Natural killer cell treated with Interleukin-12 subunit alpha and Interleukin-12 subunit beta and Interleukin-15 and Interleukin-18, amount 100 ng/mL, for 72 hours (primary cell): ENCODE results near the gene ETFA. TPM values are rescaled to one million over a fixed set of nuclear protein-coding genes. Genes with fewer than 3 reads are reported as not detected.
A peak's percentile ranks its signal among the peaks of the same experiment; 100 is the strongest.

Experiments used
- ATAC-seq, 2 donors: fragments of 150-1000 bp; cut with Tn5 transposase in 1 of 2; sonication (Bioruptor Pico), chemical (Tn5 transposase) in 1 of 2; 2 replicates each; pipeline ENCODE4 v1.10.0; 2021
- DNase-seq: peaks from one replicate; pipeline ENCODE4 v3.0.0; 2022; ENCODE audit warnings: low spot score
- H3K27ac Mint-ChIP-seq, 2 donors: 1 replicate in 1 of 2; 2 replicates in 1 of 2; pipeline ENCODE4 v1.8.0; 2022; ENCODE audit warnings: mixed read lengths in 2 of 2, mild to moderate bottlenecking in 1 of 2, moderate library complexity in 1 of 2
- H3K27me3 Mint-ChIP-seq, 2 donors: 1 replicate in 1 of 2; 2 replicates in 1 of 2; pipeline ENCODE4 v1.8.0; 2022; ENCODE audit warnings: mixed read lengths in 2 of 2
- H3K36me3 Mint-ChIP-seq: one replicate; pipeline ENCODE4 v1.8.0; 2022; ENCODE audit warnings: mixed read lengths
- H3K4me1 Mint-ChIP-seq, 2 donors: 1 replicate in 1 of 2; 2 replicates in 1 of 2; pipeline ENCODE4 v1.8.0; 2022; ENCODE audit warnings: low read depth in 2 of 2, mixed read lengths in 2 of 2, mild to moderate bottlenecking in 1 of 2
- H3K4me3 Mint-ChIP-seq: one replicate; pipeline ENCODE4 v1.8.0; 2022; ENCODE audit warnings: mixed read lengths
- H3K9me3 Mint-ChIP-seq: 2 replicates; pipeline ENCODE4 v1.8.0; 2022; ENCODE audit warnings: mixed read lengths
- total RNA-seq, 2 donors: library from RNA; stranded (reverse); gene quantifications; one replicate each; pipeline ENCODE4 v1.2.3, GENCODE V29; 2022

Gene ETFA
- total RNA-seq, 2 donors from 2014 or later: 120 to 160 TPM

GRCh38 chr15:76337059-76337695 lies 25.9 kb upstream of the ETFA start:
- DNase-seq: no peak
- H3K36me3 Mint-ChIP-seq: peaks cover 9% of the 10 kb centered on the region

GRCh38 chr15:76336254-76337058 lies 25.2 kb upstream of the ETFA start, which contains the start of gene ISL2:
TSS of gene ISL2 (plus strand) at chr15:76336773. CDS start at chr15:76336884, 111 bp downstream.
- Mint-ChIP-seq H3K27ac (peak within 1 kb of the TSS; percentile 20 to 73), H3K9me3 (no peaks in the 10 kb centered on the region), H3K4me3 (peak within 1 kb of the TSS; percentile 93), H3K27me3 (peaks cover 47 to 56% of the 10 kb centered on the region in 2 donors), H3K36me3 (peaks cover 9% of the 10 kb centered on the region), H3K4me1 (peaks cover 45 to 48% of the 10 kb centered on the region in 2 donors)
- DNase-seq (peak; percentile 83), ATAC-seq (peak; percentile 79 to 85)

More at GRCh38 chr15:76337059-76337695, 25.9 kb upstream of the ETFA start:
- peak overlapping the region; percentile 93 for H3K4me3 Mint-ChIP-seq
- no peak for ATAC-seq
- H3K27ac Mint-ChIP-seq: peak overlapping the region; percentile 20 to 73
- H3K4me1 Mint-ChIP-seq: peaks cover 51 to 53% of the 10 kb centered on the region in 2 donors
- H3K27me3 Mint-ChIP-seq: peaks cover 54 to 61% of the 10 kb centered on the region in 2 donors
- no peaks in the 10 kb centered on the region for H3K9me3 Mint-ChIP-seq

GRCh38 chr15:76335307-76336253 lies 24.3 kb upstream of the ETFA start:
- H3K27me3 Mint-ChIP-seq: peaks cover 47 to 56% of the 10 kb centered on the region in 2 donors
- H3K4me1 Mint-ChIP-seq: peaks cover 41 to 47% of the 10 kb centered on the region in 2 donors
- ATAC-seq: no peak
- peak overlapping the region in 1 of 2 donors; percentile 34 for H3K27ac Mint-ChIP-seq
- peaks cover 9% of the 10 kb centered on the region for H3K36me3 Mint-ChIP-seq
- no peaks in the 10 kb centered on the region for H3K9me3 Mint-ChIP-seq
- DNase-seq: no peak
- H3K4me3 Mint-ChIP-seq: peak overlapping the region; percentile 93

- Mint-ChIP-seq H3K27me3 (peaks cover 55 to 57% of the 10 kb centered on the region in 2 donors), H3K27ac (no peak overlapping the region), H3K9me3 (no peaks in the 10 kb centered on the region), H3K36me3 (peaks cover 9% of the 10 kb centered on the region), H3K4me3 (peak overlapping the region; percentile 93), H3K4me1 (peaks cover 34 to 39% of the 10 kb centered on the region in 2 donors)
- no peak for ATAC-seq
- no peak for DNase-seq
Observed at GRCh38 chr15:76334438-76335306, 23.4 kb upstream of the ETFA start.

- peaks cover 57 to 59% of the 10 kb centered on the region in 2 donors for H3K27me3 Mint-ChIP-seq
- H3K4me1 Mint-ChIP-seq: peaks cover 30 to 33% of the 10 kb centered on the region in 2 donors
- H3K36me3 Mint-ChIP-seq: peaks cover 9% of the 10 kb centered on the region
- no peak overlapping the region for H3K27ac Mint-ChIP-seq
- ATAC-seq (no peak), DNase-seq (no peak)
- H3K4me3 Mint-ChIP-seq: peak overlapping the region; percentile 28
- no peaks in the 10 kb centered on the region for H3K9me3 Mint-ChIP-seq
Observed at GRCh38 chr15:76333720-76334437, 22.6 kb upstream of the ETFA start.

- Mint-ChIP-seq H3K27me3 (peaks cover 57 to 59% of the 10 kb centered on the region in 2 donors), H3K4me3 (no peak overlapping the region), H3K27ac (no peak overlapping the region), H3K36me3 (peaks cover 9% of the 10 kb centered on the region), H3K9me3 (no peaks in the 10 kb centered on the region), H3K4me1 (peaks cover 24 to 28% of the 10 kb centered on the region in 2 donors)
- ATAC-seq (no peak), DNase-seq (no peak)
Observed at GRCh38 chr15:76333309-76333708, 22.0 kb upstream of the ETFA start.

GRCh38 chr15:76332796-76333195 lies 21.5 kb upstream of the ETFA start:
- Mint-ChIP-seq H3K36me3 (peaks cover 9% of the 10 kb centered on the region), H3K4me1 (peaks cover 27% of the 10 kb centered on the region in 2 donors), H3K27me3 (peaks cover 62% of the 10 kb centered on the region in 2 donors), H3K27ac (no peak overlapping the region), H3K9me3 (no peaks in the 10 kb centered on the region), H3K4me3 (no peak overlapping the region)
- no peak for DNase-seq
- ATAC-seq: no peak

- H3K4me1 Mint-ChIP-seq: peaks cover 6 to 7% of the 10 kb centered on the region in 2 donors
- ATAC-seq: no peak
- no peak overlapping the region for H3K27ac Mint-ChIP-seq
- H3K9me3 Mint-ChIP-seq: no peaks in the 10 kb centered on the region
- no peak for DNase-seq
- H3K27me3 Mint-ChIP-seq: peaks cover 43 to 45% of the 10 kb centered on the region in 2 donors
- no peak overlapping the region for H3K4me3 Mint-ChIP-seq
- no peaks in the 10 kb centered on the region for H3K36me3 Mint-ChIP-seq
Observed at GRCh38 chr15:76330080-76330680, 18.9 kb upstream of the ETFA start.

GRCh38 chr15:76328958-76329357 lies 17.7 kb upstream of the ETFA start:
- Mint-ChIP-seq H3K4me3 (no peak overlapping the region), H3K27ac (no peak overlapping the region), H3K4me1 (peaks cover 1 to 3% of the 10 kb centered on the region in 2 donors), H3K36me3 (no peaks in the 10 kb centered on the region), H3K9me3 (no peaks in the 10 kb centered on the region), H3K27me3 (peaks cover 33 to 36% of the 10 kb centered on the region in 2 donors)
- no peak for DNase-seq
- ATAC-seq: no peak

- Mint-ChIP-seq H3K4me3 (no peak overlapping the region), H3K9me3 (no peaks in the 10 kb centered on the region), H3K27ac (no peak overlapping the region), H3K36me3 (no peaks in the 10 kb centered on the region), H3K4me1 (peaks cover 0 to 3% of the 10 kb centered on the region in 2 donors), H3K27me3 (peaks cover 30 to 34% of the 10 kb centered on the region in 2 donors)
- DNase-seq (no peak), ATAC-seq (no peak)
Observed at GRCh38 chr15:76328106-76328696, 16.9 kb upstream of the ETFA start.

GRCh38 chr15:76327191-76328105 lies 16.2 kb upstream of the ETFA start:
- Mint-ChIP-seq H3K9me3 (no peaks in the 10 kb centered on the region), H3K36me3 (no peaks in the 10 kb centered on the region), H3K27ac (no peak overlapping the region), H3K4me1 (peaks cover 0 to 3% of the 10 kb centered on the region in 2 donors), H3K4me3 (no peak overlapping the region), H3K27me3 (peaks cover 32 to 37% of the 10 kb centered on the region in 2 donors)
- ATAC-seq (no peak), DNase-seq (no peak)
